Chondrocyte (in vitro differentiated cells): ENCODE data around the gene MAML2. TPM values are rescaled to one million over a fixed set of nuclear protein-coding genes. Genes with fewer than 3 reads are reported as not detected.

Source experiments
- DNase-seq: peaks from one replicate; pipeline ENCODE4 v3.0.0; 2021; ENCODE audit warnings: mixed read lengths, low spot score
- H3K27ac Mint-ChIP-seq: one replicate; pipeline ENCODE4 v1.8.0; 2021; ENCODE audit warnings: mild to moderate bottlenecking, moderate library complexity, mixed read lengths; ENCODE audit not compliant: unreplicated experiment
- H3K27me3 Mint-ChIP-seq: 2 replicates; pipeline ENCODE4 v1.8.0; 2021; ENCODE audit warnings: low read depth, mixed read lengths
- H3K36me3 Mint-ChIP-seq: 2 replicates; pipeline ENCODE4 v1.8.0; 2021; ENCODE audit warnings: low read depth, mixed read lengths
- H3K4me1 Mint-ChIP-seq: 2 replicates; pipeline ENCODE4 v1.8.0; 2021; ENCODE audit warnings: low read depth, mild to moderate bottlenecking, mixed read lengths
- H3K4me3 Mint-ChIP-seq: one replicate; pipeline ENCODE4 v1.8.0; 2021; ENCODE audit warnings: mild to moderate bottlenecking, moderate library complexity, mixed read lengths; ENCODE audit not compliant: unreplicated experiment
- H3K9me3 Mint-ChIP-seq: 2 replicates; pipeline ENCODE4 v1.8.0; 2021; ENCODE audit warnings: low read depth, mixed read lengths
- total RNA-seq: library from RNA; stranded (reverse); gene quantifications from 3 replicates; pipeline ENCODE4 v1.2.1, GENCODE V29; 2021
- TF ChIP-seq, protein P1 (sequence below): fragments of 200-600 bp; sonication (generic); IDR thresholded peaks from 2 replicates; pipeline ENCODE4 v1.5.0; 2021; ENCODE audit warnings: antibody characterized with exemption, mild to moderate bottlenecking, moderate library complexity

MAML2 gene
- total RNA-seq, 1 donor from 2014 or later = 19.0 TPM

DNA sequence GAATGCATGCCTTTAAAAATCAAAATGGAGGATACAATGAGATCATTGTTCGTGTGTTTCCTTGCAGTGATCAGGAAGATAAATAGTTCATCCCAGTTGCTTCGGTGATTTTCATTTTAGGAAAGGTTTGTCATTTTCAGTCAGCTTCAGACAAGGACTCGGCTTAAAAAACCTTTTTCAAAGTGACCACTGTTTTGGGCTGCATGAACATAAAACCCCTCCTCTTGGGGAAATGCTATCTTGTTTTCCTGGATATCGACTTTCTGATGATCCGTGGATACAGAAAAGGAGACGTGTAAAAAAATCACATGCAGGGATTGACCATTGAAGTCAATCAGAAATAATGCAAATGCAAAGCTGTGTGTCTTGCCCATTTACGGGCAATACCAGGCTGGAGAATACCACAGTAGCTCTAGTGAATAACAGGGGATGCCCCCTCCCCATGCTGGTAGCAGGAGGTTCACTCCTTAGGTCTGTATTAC lies 146.8 kb downstream of the MAML2 start:
- DNase-seq = no peak
- H3K36me3 Mint-ChIP-seq = no peaks in the 10 kb centered on the region
- H3K27ac Mint-ChIP-seq = peak overlapping the region; percentile 74
- H3K4me1 Mint-ChIP-seq = peaks cover 80% of the 10 kb centered on the region
- TF ChIP-seq, protein P1, sequence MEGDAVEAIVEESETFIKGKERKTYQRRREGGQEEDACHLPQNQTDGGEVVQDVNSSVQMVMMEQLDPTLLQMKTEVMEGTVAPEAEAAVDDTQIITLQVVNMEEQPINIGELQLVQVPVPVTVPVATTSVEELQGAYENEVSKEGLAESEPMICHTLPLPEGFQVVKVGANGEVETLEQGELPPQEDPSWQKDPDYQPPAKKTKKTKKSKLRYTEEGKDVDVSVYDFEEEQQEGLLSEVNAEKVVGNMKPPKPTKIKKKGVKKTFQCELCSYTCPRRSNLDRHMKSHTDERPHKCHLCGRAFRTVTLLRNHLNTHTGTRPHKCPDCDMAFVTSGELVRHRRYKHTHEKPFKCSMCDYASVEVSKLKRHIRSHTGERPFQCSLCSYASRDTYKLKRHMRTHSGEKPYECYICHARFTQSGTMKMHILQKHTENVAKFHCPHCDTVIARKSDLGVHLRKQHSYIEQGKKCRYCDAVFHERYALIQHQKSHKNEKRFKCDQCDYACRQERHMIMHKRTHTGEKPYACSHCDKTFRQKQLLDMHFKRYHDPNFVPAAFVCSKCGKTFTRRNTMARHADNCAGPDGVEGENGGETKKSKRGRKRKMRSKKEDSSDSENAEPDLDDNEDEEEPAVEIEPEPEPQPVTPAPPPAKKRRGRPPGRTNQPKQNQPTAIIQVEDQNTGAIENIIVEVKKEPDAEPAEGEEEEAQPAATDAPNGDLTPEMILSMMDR = no peak
- H3K9me3 Mint-ChIP-seq = no peaks in the 10 kb centered on the region
- no peak overlapping the region for H3K4me3 Mint-ChIP-seq
- H3K27me3 Mint-ChIP-seq = no peaks in the 10 kb centered on the region

GRCh38 chr11:96195671-96196070 lies 147.3 kb downstream of the MAML2 start:
- Mint-ChIP-seq H3K4me3 (no peak overlapping the region), H3K27ac (peak overlapping the region; percentile 74)
- no peak for DNase-seq

DNA sequence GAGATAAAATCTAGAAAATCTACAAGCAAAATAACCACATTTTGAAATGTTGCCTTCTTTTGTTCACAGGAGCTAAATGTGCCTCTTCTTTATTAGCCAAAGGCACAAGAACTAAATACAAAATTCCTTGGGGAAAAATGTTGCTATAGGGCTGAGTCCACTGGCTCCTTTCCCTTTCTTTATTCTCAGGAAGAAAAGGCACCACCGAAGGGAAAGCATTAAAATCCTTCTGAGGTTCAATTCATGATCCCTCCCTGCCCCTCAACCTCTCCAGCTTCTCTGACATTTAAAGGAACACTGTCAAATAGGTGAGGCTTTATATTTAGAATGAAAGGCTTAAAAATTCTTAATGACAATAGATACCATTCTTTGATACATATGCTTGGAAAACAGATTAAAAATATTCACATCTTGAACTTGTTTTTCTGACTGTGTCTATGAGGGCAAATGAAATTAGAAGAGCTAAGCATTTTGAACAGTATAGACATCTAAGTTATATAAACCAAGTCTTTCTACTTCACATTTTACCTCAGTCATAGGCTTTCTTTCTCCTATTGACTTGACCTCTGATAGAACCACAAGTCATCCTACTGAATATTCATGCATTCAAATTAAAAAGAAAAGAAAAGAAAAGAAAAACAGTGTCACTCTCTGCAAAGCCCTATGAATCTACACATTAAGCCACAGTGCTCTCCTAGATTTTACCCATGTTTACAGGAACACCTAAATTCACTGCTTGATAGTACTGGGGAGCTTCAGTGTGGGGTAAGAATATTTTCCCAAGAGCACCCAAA lies 148.2 kb downstream of the MAML2 start:
- no peaks in the 10 kb centered on the region for H3K9me3 Mint-ChIP-seq
- H3K4me3 Mint-ChIP-seq = no peak overlapping the region
- H3K27ac Mint-ChIP-seq = peak overlapping the region; percentile 74
- no peak for DNase-seq
- H3K27me3 Mint-ChIP-seq = no peaks in the 10 kb centered on the region
- peaks cover 2% of the 10 kb centered on the region for H3K36me3 Mint-ChIP-seq
- peaks cover 77% of the 10 kb centered on the region for H3K4me1 Mint-ChIP-seq
- TF ChIP-seq, protein P1 = no peak

More at GRCh38 chr11:96195671-96196070, 147.3 kb downstream of the MAML2 start:
- TF ChIP-seq, protein P1 = no peak
- Mint-ChIP-seq H3K9me3 (no peaks in the 10 kb centered on the region), H3K36me3 (peaks cover 2% of the 10 kb centered on the region), H3K4me1 (peaks cover 77% of the 10 kb centered on the region), H3K27me3 (no peaks in the 10 kb centered on the region)

- H3K27me3 Mint-ChIP-seq = no peaks in the 10 kb centered on the region
- no peak overlapping the region for H3K4me3 Mint-ChIP-seq
- H3K36me3 Mint-ChIP-seq = peaks cover 2% of the 10 kb centered on the region
- no peaks in the 10 kb centered on the region for H3K9me3 Mint-ChIP-seq
- peak overlapping the region; percentile 74 for H3K27ac Mint-ChIP-seq
- TF ChIP-seq, protein P1 = no peak
- peaks cover 78% of the 10 kb centered on the region for H3K4me1 Mint-ChIP-seq
- DNase-seq = no peak
Measured at GRCh38 chr11:96193745-96194443, 149.1 kb downstream of the MAML2 start.

DNA sequence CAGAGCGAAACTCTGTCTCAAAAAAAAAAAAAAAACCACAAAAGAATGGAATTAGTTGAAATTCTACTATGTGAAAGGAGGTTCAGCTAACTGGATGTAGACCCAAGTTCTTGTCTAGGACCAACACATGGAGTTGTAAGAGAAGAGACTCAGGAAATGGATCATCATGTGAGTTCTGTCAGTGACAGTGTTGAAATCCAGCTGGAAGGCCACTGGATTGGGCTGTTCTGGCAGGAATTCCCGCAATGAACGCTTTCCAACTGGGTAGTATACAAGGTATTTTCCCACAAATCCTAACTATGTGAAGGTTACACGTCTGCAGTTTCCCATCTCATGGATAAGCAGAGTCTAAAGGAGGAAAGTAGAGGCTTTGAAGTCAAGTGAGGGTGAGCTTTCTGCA lies 151.2 kb downstream of the MAML2 start:
- no peak overlapping the region for H3K27ac Mint-ChIP-seq
- no peaks in the 10 kb centered on the region for H3K9me3 Mint-ChIP-seq
- no peaks in the 10 kb centered on the region for H3K27me3 Mint-ChIP-seq

More for the DNA sequence above, 151.2 kb downstream of the MAML2 start:
- no peak for DNase-seq
- H3K4me1 Mint-ChIP-seq = peaks cover 82% of the 10 kb centered on the region
- TF ChIP-seq, protein P1 = no peak
- H3K4me3 Mint-ChIP-seq = no peak overlapping the region
- H3K36me3 Mint-ChIP-seq = peaks cover 2% of the 10 kb centered on the region
